Upper lobe of left lung (tissue), 6 donors: ENCODE measurements around the gene RPS15A. TPM values are rescaled to one million over a fixed set of nuclear protein-coding genes. Genes with fewer than 3 reads are reported as not detected.

Experiments
- ATAC-seq, 2 donors: fragments of 200-7000 bp; cut with Tn5 transposase; one replicate each; pipeline ENCODE4 v1.9.1; 2022; ENCODE audit warnings: mild to moderate bottlenecking in 2 of 2, moderate library complexity in 2 of 2; ENCODE audit not compliant: low FRiP score in 2 of 2
- DNase-seq, 2 donors: peaks; one replicate each; pipeline ENCODE4 v3.0.0-alpha.2; 2019 to 2020
- H3K27ac ChIP-seq, 4 donors: fragments of 200-600 bp; sonication (generic); one replicate each; pipeline ENCODE4 v1.5.1; 2016 to 2019
- H3K27me3 ChIP-seq, 4 donors: fragments of 200-600 bp; sonication (generic); one replicate each; pipeline ENCODE4 v1.5.1; 2017 to 2019
- H3K36me3 ChIP-seq, 4 donors: fragments of 200-600 bp; sonication (generic); one replicate each; pipeline ENCODE4 v1.5.1; 2016 to 2019
- H3K4me1 ChIP-seq, 4 donors: fragments of 200-600 bp; sonication (generic); one replicate each; pipeline ENCODE4 v1.5.1; 2018 to 2019
- H3K4me3 ChIP-seq, 4 donors: fragments of 200-600 bp; sonication (generic); one replicate each; pipeline ENCODE4 v1.5.1; 2017 to 2019; ENCODE audit warnings: mild to moderate bottlenecking in 2 of 4, moderate library complexity in 1 of 4
- H3K9me3 ChIP-seq, 4 donors: fragments of 200-600 bp; sonication (generic); one replicate each; pipeline ENCODE4 v1.5.1; 2018 to 2019
- CTCF ChIP-seq, 6 experiments: fragments of 450-650 bp in 4 of 6; fragments of 200-600 bp in 2 of 6; sonication (generic) in 2 of 6; IDR thresholded peaks; one replicate each; pipeline ENCODE4 v1.5.1; 2016 to 2019; ENCODE audit warnings: antibody characterized with exemption in 6 of 6
- EP300 ChIP-seq, 4 donors: sonication (generic); formaldehyde crosslinking; IDR thresholded peaks; one replicate each; pipeline ENCODE4 v1.5.1; 2017; ENCODE audit warnings: antibody characterized with exemption in 4 of 4, control low read depth in 2 of 4
- POLR2A ChIP-seq, 4 donors: fragments of 450-650 bp; IDR thresholded peaks; one replicate each; pipeline ENCODE4 v1.5.1; 2016 to 2017; ENCODE audit warnings: antibody characterized with exemption in 4 of 4, mild to moderate bottlenecking in 2 of 4
- POLR2AphosphoS5 ChIP-seq, 2 donors: sonication (generic); formaldehyde crosslinking; IDR thresholded peaks; one replicate each; pipeline ENCODE4 v1.5.1; 2017; ENCODE audit warnings: antibody characterized with exemption in 2 of 2
- WGBS, 2 donors: methylation state at CpG; one replicate each; pipeline ENCODE4 v1.1.5; 2017 to 2018; 5-methylcytosine and 5-hydroxymethylcytosine counted together
- total RNA-seq, 6 donors: library from RNA; depleted of rRNA in 4 of 6; stranded (reverse); fragments of >200 nt in 4 of 6; gene quantifications; one replicate each; pipeline versions ENCODE4 v1.1.0 to v1.2.1, GENCODE V29; 2016 to 2021
- donor health status: DM: no; HTN: no; CAD: no; lungs with moderate emphysema.
- donor health status: DM: no; HTN: yes; CAD: no; lungs with severe emphysema.

Gene RPS15A
- total RNA-seq: 1,000 to 10,000 TPM in 2 of 6 donors, 100 to 1,000 TPM in 4; 195 to 1,334 (median 859) TPM

GRCh38 chr16:18789850-18790706 lies at the start of gene RPS15A:
RPS15A (minus strand) TSS chr16:18790334; CDS start chr16:18789113, 1,221 bp downstream.
- TF ChIP-seq POLR2AphosphoS5 (IDR thresholded peaks at IDR 0.05): peak; percentile 95 to 96
- TF ChIP-seq CTCF (IDR thresholded peaks at IDR 0.05): peak in 1 of 6 experiments; percentile 24
- peak in 1 of 4 donors; percentile 60 for TF ChIP-seq EP300 (IDR thresholded peaks at IDR 0.05)
- TF ChIP-seq POLR2A (IDR thresholded peaks at IDR 0.05): peak in 2 of 4 donors; percentile 76 to 88
- 6 to 7% methylated on average over 41 to 45 of the region's 60 CpGs for WGBS, 2 donors
- Histone ChIP-seq H3K27me3 (no peaks in the 10 kb centered on the region), H3K9me3 (no peaks in the 10 kb centered on the region), H3K4me3 (peak within 1 kb of the TSS; percentile 63 to 98 (median 73)), H3K36me3 (peaks cover 30 to 65% (median 46%) of the 10 kb centered on the region in 4 donors), H3K27ac (peak within 1 kb of the TSS; percentile 83 to 94 (median 85)), H3K4me1 (peaks cover 37 to 47% (median 43%) of the 10 kb centered on the region in 4 donors)
- ATAC-seq (peak; percentile 99), DNase-seq (peak; percentile 93 to 96)

GRCh38 chr16:18839555-18839954 lies 49.4 kb upstream of the RPS15A start:
- Histone ChIP-seq H3K4me1 (peaks cover 0 to 3% (median 0%) of the 10 kb centered on the region in 4 donors), H3K36me3 (peaks cover 43 to 96% (median 66%) of the 10 kb centered on the region in 4 donors), H3K4me3 (no peak overlapping the region), H3K27me3 (no peaks in the 10 kb centered on the region), H3K9me3 (no peaks in the 10 kb centered on the region), H3K27ac (no peak overlapping the region)
- peak in 1 of 2 donors; percentile 75 for ATAC-seq
- peak in 1 of 2 donors; percentile 54 for DNase-seq
- 70 to 72% methylated on average over 6 of the region's 6 CpGs for WGBS, 2 donors
- TF ChIP-seq POLR2A (IDR thresholded peaks at IDR 0.05) (no peak), POLR2AphosphoS5 (IDR thresholded peaks at IDR 0.05) (no peak), EP300 (IDR thresholded peaks at IDR 0.05) (no peak), CTCF (IDR thresholded peaks at IDR 0.05) (no peak)

GRCh38 chr16:18836702-18837101 lies 46.6 kb upstream of the RPS15A start:
- no peak overlapping the region for H3K27ac ChIP-seq
- no peaks in the 10 kb centered on the region for H3K27me3 ChIP-seq
- no peak overlapping the region for H3K4me3 ChIP-seq
- peaks cover 0 to 3% (median 0%) of the 10 kb centered on the region in 4 donors for H3K4me1 ChIP-seq
- no peak for TF ChIP-seq POLR2A (IDR thresholded peaks at IDR 0.05)
- no peak for TF ChIP-seq POLR2AphosphoS5 (IDR thresholded peaks at IDR 0.05)
- no peak for TF ChIP-seq CTCF (IDR thresholded peaks at IDR 0.05)
- no peak for TF ChIP-seq EP300 (IDR thresholded peaks at IDR 0.05)
- DNase-seq (no peak), ATAC-seq (no peak)
- peaks cover 60 to 98% (median 86%) of the 10 kb centered on the region in 4 donors for H3K36me3 ChIP-seq
- H3K9me3 ChIP-seq: no peaks in the 10 kb centered on the region

- Histone ChIP-seq H3K4me3 (no peak overlapping the region), H3K9me3 (no peaks in the 10 kb centered on the region), H3K36me3 (peaks cover 62 to 99% (median 94%) of the 10 kb centered on the region in 4 donors), H3K27ac (no peak overlapping the region), H3K4me1 (peaks cover 0 to 3% (median 0%) of the 10 kb centered on the region in 4 donors), H3K27me3 (no peaks in the 10 kb centered on the region)
- TF ChIP-seq CTCF (IDR thresholded peaks at IDR 0.05) (no peak), EP300 (IDR thresholded peaks at IDR 0.05) (no peak), POLR2AphosphoS5 (IDR thresholded peaks at IDR 0.05) (no peak), POLR2A (IDR thresholded peaks at IDR 0.05) (no peak)
- no peak for ATAC-seq
- no peak for DNase-seq
- WGBS, 2 donors: 57 to 59% methylated on average over 4 of the region's 4 CpGs
Observed at GRCh38 chr16:18834864-18835263, 44.7 kb upstream of the RPS15A start.
